GM12878 (cell line): ENCODE results near the gene GIT1. TPM values are rescaled to one million over a fixed set of nuclear protein-coding genes. Genes with fewer than 3 reads are reported as not detected.

Source experiments
- ATAC-seq: fragments of 200-7000 bp; cut with Tn5 transposase; 3 replicates; pipeline ENCODE4 v1.9.1; 2020; ENCODE audit warnings: mild to moderate bottlenecking, moderate library complexity
- BruUV-seq: library from RNA; stranded (reverse); fragments of 400-500 nt; replicated peaks from 2 replicates; lab custom pipeline; 2021; lab: Mats Ljungman, UMichigan
- CTCF ChIA-PET: fragments of 300-600 bp; sonication (Branson Sonifier 250); formaldehyde crosslinking; extraction: SDS; loops from one replicate; lab custom pipeline; 2021; ENCODE audit warnings: inconsistent platforms; lab: Yijun Ruan, JAX
- POLR2A ChIA-PET: fragments of 350-600 bp; formaldehyde crosslinking; extraction: SDS; loops from one replicate; lab custom pipeline; 2021; ENCODE audit warnings: inconsistent platforms; lab: Charles Lee
- RAD21 ChIA-PET: fragments of 300-600 bp; sonication (Branson Sonifier 250); formaldehyde crosslinking; loops from one replicate; lab custom pipeline; 2023; ENCODE audit warnings: antibody characterized with exemption; ENCODE audit not compliant: unreplicated experiment; lab: Charles Lee
- SMC1A ChIA-PET: fragments of 300-600 bp; sonication (Branson Sonifier 250); formaldehyde crosslinking; loops from one replicate; lab custom pipeline; 2023; ENCODE audit not compliant: unreplicated experiment, uncharacterized antibody; lab: Charles Lee
- DNase-seq: peaks from one replicate; pipeline ENCODE4 v3.0.0-alpha.2; 2011; ENCODE audit warnings: low read depth, low spot score
- FAIRE-seq: peaks from 3 replicates; lab custom pipeline; 2011; peaks lifted over from hg19 to GRCh38; lab: Jason Lieb, UNC
- H2AFZ ChIP-seq: 2 replicates; pipeline ENCODE4 v1.6.0; 2011; ENCODE audit warnings: low read depth, low read length, control low read depth; ENCODE audit not compliant: control insufficient read depth
- H3K27ac ChIP-seq: 2 replicates; pipeline ENCODE4 v1.5.1; 2011; ENCODE audit warnings: control low read depth; ENCODE audit not compliant: control insufficient read depth, insufficient read depth
- H3K27me3 ChIP-seq, 2 experiments: replicated peaks in 1 of 2; 2 replicates each; pipeline versions ENCODE4 v1.6.0 to v1.6.1; 2011; ENCODE audit warnings: low read length in 1 of 2; ENCODE audit not compliant: control insufficient read depth in 2 of 2, insufficient read depth in 2 of 2
- H3K36me3 ChIP-seq, 2 experiments: 2 replicates each; pipeline ENCODE4 v1.5.1; 2011; ENCODE audit warnings: low read length in 1 of 2; ENCODE audit not compliant: control insufficient read depth in 2 of 2, insufficient read depth in 2 of 2
- H3K4me1 ChIP-seq: 2 replicates; pipeline ENCODE4 v1.6.1; 2011; ENCODE audit warnings: mild to moderate bottlenecking, low read length, moderate library complexity, mixed read lengths; ENCODE audit not compliant: control insufficient read depth, insufficient read depth
- H3K4me2 ChIP-seq: 2 replicates; pipeline ENCODE4 v1.6.0; 2011; ENCODE audit warnings: control low read depth; ENCODE audit not compliant: control insufficient read depth, insufficient read depth
- H3K4me3 ChIP-seq: fragments of 200-600 bp; sonication (generic); 2 replicates; pipeline ENCODE4 v1.5.1; 2016
- H3K79me2 ChIP-seq: 2 replicates; pipeline ENCODE4 v1.6.0; 2011; ENCODE audit warnings: low read length; ENCODE audit not compliant: control insufficient read depth, insufficient read depth
- H3K9ac ChIP-seq: 2 replicates; pipeline ENCODE4 v1.8.0; 2011; ENCODE audit warnings: low read length, control low read depth, mixed read lengths; ENCODE audit not compliant: control insufficient read depth, insufficient read depth
- H3K9me3 ChIP-seq: replicated peaks from 3 replicates; pipeline ENCODE4 v1.5.1; 2011; ENCODE audit warnings: mild to moderate bottlenecking, low read length; ENCODE audit not compliant: control insufficient read depth, insufficient read depth
- H4K20me1 ChIP-seq: 2 replicates; pipeline ENCODE4 v1.6.0; 2011; ENCODE audit not compliant: control insufficient read depth, insufficient read depth
- CREB1 ChIP-seq: IDR thresholded peaks from 2 replicates; pipeline ENCODE4 v1.6.1; 2012; ENCODE audit warnings: low read depth, mild to moderate bottlenecking, inconsistent platforms
- E2F8 ChIP-seq: fragments of 450-650 bp; IDR thresholded peaks from 2 replicates; pipeline ENCODE4 v1.6.1; 2018; ENCODE audit warnings: mild to moderate bottlenecking, low read depth, moderate library complexity; ENCODE audit not compliant: partially characterized antibody
- EP300 ChIP-seq, 2 experiments: fragments of 150-350 bp in 1 of 2; IDR thresholded peaks; 2 replicates each; pipeline ENCODE4 v1.6.1; 2011 to 2012; ENCODE audit warnings: low read depth in 2 of 2, low read length in 2 of 2, borderline replicate concordance in 1 of 2, improper control_type of control experiment in 1 of 2, inconsistent platforms in 1 of 2; ENCODE audit not compliant: control insufficient read depth in 1 of 2
- MTA2 ChIP-seq: fragments of 450-650 bp; IDR thresholded peaks from 2 replicates; pipeline ENCODE4 v1.6.1; 2016; ENCODE audit warnings: low read depth, mild to moderate bottlenecking, moderate library complexity
- RCOR1 ChIP-seq: conservative IDR thresholded peaks from 2 replicates; pipeline ENCODE4 v1.6.1; 2012; ENCODE audit warnings: low read depth, low read length, improper control_type of control experiment
- RUNX3 ChIP-seq: IDR thresholded peaks from 2 replicates; pipeline ENCODE4 v1.6.1; 2012; ENCODE audit warnings: low read length, inconsistent platforms
- SPI1 ChIP-seq: IDR thresholded peaks from 2 replicates; pipeline ENCODE4 v1.6.1; 2011; ENCODE audit warnings: low read depth, mild to moderate bottlenecking, low read length, moderate library complexity, borderline replicate concordance; ENCODE audit not compliant: insufficient read depth
- WGBS: methylation state at CpG from one replicate; pipeline ENCODE4 v1.1.6; 2016; ENCODE audit warnings: low lambda C conversion rate; ENCODE audit not compliant: insufficient replicate concordance, insufficient coverage; ENCODE audit errors: missing lambda C conversion rate; 5-methylcytosine and 5-hydroxymethylcytosine counted together
- in situ Hi-C: fragments of 300-500 bp; cut with MboI; formaldehyde crosslinking; loops from 9 replicates; pipeline ENCODE4 v1.14.3; 2018; ENCODE audit warnings: mixed read lengths
- intact Hi-C: fragments of 100-400 bp; cut with micrococcal nuclease; formaldehyde crosslinking; loops from one replicate; pipeline ENCODE4 v1.14.2; 2022; ENCODE audit not compliant: unreplicated experiment
- polyA plus RNA-seq, 11 experiments: library from polyadenylated mRNA; depleted of rRNA in 4 of 11; unstranded in 6 of 11; stranded (reverse) in 5 of 11; fragments of >200 nt; fragmentation: Nextera tagmentation in 4 of 11; fragmentation: Illumina TruSeq in 1 of 11; extraction: Ambion mirVana in 4 of 11; extraction: Trizol in 1 of 11; gene quantifications; 1 replicate in 1 of 11; 2 replicates in 10 of 11; pipeline versions ENCODE4 v1.2.1 to v1.2.3, GENCODE V29; 2011 to 2016; ENCODE audit warnings: inconsistent platforms in 2 of 11, missing spikeins in 2 of 11, low read depth in 1 of 11
- total RNA-seq, 4 experiments: library from RNA; depleted of rRNA in 3 of 4; stranded (reverse); fragments of >200 nt in 3 of 4; fragmentation: Illumina TruSeq in 1 of 4; extraction: Trizol in 1 of 4; gene quantifications; 2 replicates each; pipeline versions ENCODE4 v1.2.1 to v1.2.3, GENCODE V29; 2013 to 2021
- TF ChIP-seq, protein P1 (sequence below): IDR thresholded peaks from 2 replicates; pipeline ENCODE4 v1.6.1; 2011; ENCODE audit warnings: borderline replicate concordance, low read depth, mild to moderate bottlenecking, moderate library complexity, mixed read lengths, low read length; ENCODE audit not compliant: insufficient read depth; ENCODE audit errors: extremely low read length
- TF ChIP-seq, protein P2 (sequence below): IDR thresholded peaks from 2 replicates; pipeline ENCODE4 v1.6.1; 2011; ENCODE audit warnings: mild to moderate bottlenecking, low read depth, low read length, moderate library complexity; ENCODE audit not compliant: insufficient replicate concordance

Gene GIT1
- total and polyA plus RNA-seq, 10 of the 15 experiments (the other 5 are each of a cell fraction or from before 2014, with no cell fraction given), result 0.24 to 45.3 (median 20.9) TPM

GRCh38 chr17:29561554-29562517 lies 27.6 kb downstream of the GIT1 start:
- no peak overlapping the region for H3K4me2 ChIP-seq
- no peaks in the 10 kb centered on the region for H4K20me1 ChIP-seq
- H3K27ac ChIP-seq, result no peak overlapping the region
- TF ChIP-seq EP300 (IDR thresholded peaks at IDR 0.05; ENCODE audit: borderline replicate concordance in 1 of 2, control insufficient read depth in 1 of 2, low read depth in 2 of 2, low read length in 2 of 2), result no peak
- TF ChIP-seq RCOR1, result no peak
- TF ChIP-seq E2F8, result no peak
- peak; percentile 45; the same call in 1 of the 2 replicates for TF ChIP-seq CREB1
- TF ChIP-seq, protein P1, sequence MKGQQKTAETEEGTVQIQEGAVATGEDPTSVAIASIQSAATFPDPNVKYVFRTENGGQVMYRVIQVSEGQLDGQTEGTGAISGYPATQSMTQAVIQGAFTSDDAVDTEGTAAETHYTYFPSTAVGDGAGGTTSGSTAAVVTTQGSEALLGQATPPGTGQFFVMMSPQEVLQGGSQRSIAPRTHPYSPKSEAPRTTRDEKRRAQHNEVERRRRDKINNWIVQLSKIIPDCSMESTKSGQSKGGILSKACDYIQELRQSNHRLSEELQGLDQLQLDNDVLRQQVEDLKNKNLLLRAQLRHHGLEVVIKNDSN, result no peak
- no peak for TF ChIP-seq MTA2
- TF ChIP-seq SPI1, result peak; percentile 46; the same call in 1 of the 2 replicates
- TF ChIP-seq, protein P2, sequence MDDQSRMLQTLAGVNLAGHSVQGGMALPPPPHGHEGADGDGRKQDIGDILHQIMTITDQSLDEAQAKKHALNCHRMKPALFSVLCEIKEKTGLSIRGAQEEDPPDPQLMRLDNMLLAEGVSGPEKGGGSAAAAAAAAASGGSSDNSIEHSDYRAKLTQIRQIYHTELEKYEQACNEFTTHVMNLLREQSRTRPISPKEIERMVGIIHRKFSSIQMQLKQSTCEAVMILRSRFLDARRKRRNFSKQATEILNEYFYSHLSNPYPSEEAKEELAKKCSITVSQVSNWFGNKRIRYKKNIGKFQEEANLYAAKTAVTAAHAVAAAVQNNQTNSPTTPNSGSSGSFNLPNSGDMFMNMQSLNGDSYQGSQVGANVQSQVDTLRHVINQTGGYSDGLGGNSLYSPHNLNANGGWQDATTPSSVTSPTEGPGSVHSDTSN, result no peak
- TF ChIP-seq RUNX3, result 0 out of 2 replicates have a peak, but pooled peaks have one; percentile 21
- 57% methylated on average over 17 of the region's 17 CpGs for WGBS
- peaks cover 42% of the 10 kb centered on the region for H3K4me1 ChIP-seq
- H3K27me3 ChIP-seq, result no peaks in the 10 kb centered on the region
- no peak overlapping the region for H3K9ac ChIP-seq
- in situ Hi-C loops (no loop called here), intact Hi-C loops (no loop called here)
- no peak overlapping the region for H3K4me3 ChIP-seq
- peaks cover 7% of the 10 kb centered on the region; the same call in 1 of the 2 replicates for H3K79me2 ChIP-seq
- ChIA-PET RAD21 (no interaction called here), CTCF (interaction anchor here (0.6 to 1.8 kb wide), 6 partner anchors 8 to 442 kb away, joined by 3 to 12 read pairs (median 4); no protein-coding TSS in a partner anchor), POLR2A (no interaction called here), SMC1A (no interaction called here)
- FAIRE-seq, result no peak
- no peak for DNase-seq
- BruUV-seq, result no TSS peak
- ATAC-seq, result no peak
- no peaks in the 10 kb centered on the region for H3K9me3 ChIP-seq
- peaks cover 2 to 3% of the 10 kb centered on the region in 2 experiments; a peak in 3 of 4 replicates for H3K36me3 ChIP-seq
- H2AFZ ChIP-seq, result no peak overlapping the region
